ENCODE data around the gene B3GALNT2. TPM values are rescaled to one million over a fixed set of nuclear protein-coding genes. Genes with fewer than 3 reads are reported as not detected.

B3GALNT2 gene
- total and polyA plus RNA-seq, 2 of the 8 experiments (the other 6 are each of a cell fraction or from before 2014, with no cell fraction given) = 15.4 to 39.4 TPM

GRCh38 chr1:235495551-235495950 is 8.7 kb downstream of the B3GALNT2 start (continued):
- TF ChIP-seq SP1 (IDR thresholded peaks at IDR 0.05; ENCODE audit: low read depth, low read length) = no peak
- no peak for TF ChIP-seq ATF3 (IDR thresholded peaks at IDR 0.05; ENCODE audit: insufficient read depth, low read depth, low read length)
- no peak for TF ChIP-seq CTCF (IDR thresholded peaks at IDR 0.05; ENCODE audit: control extremely low read depth in 1 of 3, insufficient read depth in 1 of 3, low read depth in 1 of 3, low read length in 3 of 3)

Measured in H1 (cell line).